H9 (cell line): ENCODE results near the gene CST5. TPM values are rescaled to one million over a fixed set of nuclear protein-coding genes. Genes with fewer than 3 reads are reported as not detected.
A peak's percentile ranks its signal among the peaks of the same experiment; 100 is the strongest.

Experiments
- DNase-seq: peaks from one replicate; pipeline ENCODE4 v3.0.0-alpha.2; 2017
- H2AFZ ChIP-seq: one replicate; pipeline ENCODE4 v1.6.1; 2013; ENCODE audit warnings: mild to moderate bottlenecking, low read length, control low read depth, moderate library complexity
- H2AK5ac ChIP-seq: 2 replicates; pipeline ENCODE4 v1.6.1; 2013; ENCODE audit warnings: low read length, control low read depth, mixed read lengths; ENCODE audit not compliant: insufficient read length
- H2BK120ac ChIP-seq: one replicate; pipeline ENCODE4 v1.6.1; 2013; ENCODE audit warnings: low read depth, mild to moderate bottlenecking, low read length, control low read depth, inconsistent platforms; ENCODE audit not compliant: poor library complexity, severe bottlenecking
- H2BK12ac ChIP-seq: 2 replicates; pipeline ENCODE4 v1.6.1; 2013; ENCODE audit warnings: low read length, control low read depth, mixed read lengths, low read depth; ENCODE audit not compliant: insufficient read length
- H2BK15ac ChIP-seq: 2 replicates; pipeline ENCODE4 v1.6.1; 2013; ENCODE audit warnings: low read depth, low read length, control low read depth
- H2BK20ac ChIP-seq: one replicate; pipeline ENCODE4 v1.6.1; 2013; ENCODE audit warnings: low read depth, mild to moderate bottlenecking, low read length, control low read depth, inconsistent platforms; ENCODE audit not compliant: poor library complexity, severe bottlenecking
- H2BK5ac ChIP-seq: 2 replicates; pipeline ENCODE4 v1.6.1; 2013; ENCODE audit warnings: low read length, control low read depth, mixed read lengths; ENCODE audit not compliant: insufficient read length
- H3K14ac ChIP-seq: 2 replicates; pipeline ENCODE4 v1.6.1; 2013; ENCODE audit warnings: low read length, control low read depth; ENCODE audit not compliant: insufficient read depth
- H3K18ac ChIP-seq: 2 replicates; pipeline ENCODE4 v1.6.1; 2013; ENCODE audit warnings: low read depth, mild to moderate bottlenecking, mixed read lengths, low read length, control low read depth; ENCODE audit not compliant: insufficient read length
- H3K23ac ChIP-seq: 2 replicates; pipeline ENCODE4 v1.6.1; 2013; ENCODE audit warnings: low read length, control low read depth, mixed read lengths, low read depth; ENCODE audit not compliant: insufficient read length
- H3K23me2 ChIP-seq: 2 replicates; pipeline ENCODE4 v1.6.1; 2013; ENCODE audit warnings: low read depth, mild to moderate bottlenecking, mixed read lengths, low read length, control low read depth; ENCODE audit not compliant: insufficient read length, poor library complexity, severe bottlenecking
- H3K27ac ChIP-seq: 2 replicates; pipeline ENCODE4 v1.5.1; 2013; ENCODE audit warnings: low read length, control low read depth, mixed read lengths, low read depth; ENCODE audit not compliant: insufficient read length
- H3K27me3 ChIP-seq: 2 replicates; pipeline ENCODE4 v1.6.1; 2013; ENCODE audit warnings: low read length, control low read depth, inconsistent platforms; ENCODE audit not compliant: insufficient read depth
- H3K4ac ChIP-seq: 2 replicates; pipeline ENCODE4 v1.6.1; 2013; ENCODE audit warnings: low read depth, mild to moderate bottlenecking, control low read depth, inconsistent platforms, low read length, moderate library complexity
- H3K4me1 ChIP-seq: 2 replicates; pipeline ENCODE4 v1.6.1; 2013; ENCODE audit warnings: low read length, control low read depth, inconsistent platforms; ENCODE audit not compliant: insufficient read depth
- H3K4me2 ChIP-seq: 2 replicates; pipeline ENCODE4 v1.6.1; 2013; ENCODE audit warnings: low read length, control low read depth, mixed read lengths; ENCODE audit not compliant: insufficient read length, insufficient read depth
- H3K56ac ChIP-seq: 2 replicates; pipeline ENCODE4 v1.6.1; 2013; ENCODE audit warnings: low read depth, mild to moderate bottlenecking, mixed read lengths, low read length, control low read depth; ENCODE audit not compliant: insufficient read length
- H3K79me1 ChIP-seq: 2 replicates; pipeline ENCODE4 v1.6.1; 2013; ENCODE audit warnings: low read depth, mild to moderate bottlenecking, moderate library complexity, low read length, control low read depth, inconsistent platforms; ENCODE audit not compliant: insufficient read depth, poor library complexity, severe bottlenecking
- H3K79me2 ChIP-seq: 2 replicates; pipeline ENCODE4 v1.6.1; 2013; ENCODE audit warnings: low read length, control low read depth, inconsistent platforms; ENCODE audit not compliant: insufficient read depth
- H3K9ac ChIP-seq: 2 replicates; pipeline ENCODE4 v1.6.1; 2013; ENCODE audit warnings: low read length, control low read depth, mixed read lengths; ENCODE audit not compliant: insufficient read length; ENCODE audit errors: extremely low read depth
- H3K9me3 ChIP-seq: one replicate; pipeline ENCODE4 v1.6.1; 2013; ENCODE audit warnings: low read depth, low read length, inconsistent platforms; ENCODE audit not compliant: control insufficient read depth
- H3T11ph ChIP-seq: one replicate; pipeline ENCODE4 v1.6.1; 2013; ENCODE audit warnings: mild to moderate bottlenecking, low read length, control low read depth, inconsistent platforms
- H4K20me1 ChIP-seq: one replicate; pipeline ENCODE4 v1.6.1; 2013; ENCODE audit not compliant: control insufficient read depth, insufficient read length, insufficient read depth
- H4K5ac ChIP-seq: 2 replicates; pipeline ENCODE4 v1.6.1; 2013; ENCODE audit warnings: low read depth, mild to moderate bottlenecking, mixed read lengths, low read length, control low read depth; ENCODE audit not compliant: insufficient read length
- H4K8ac ChIP-seq: replicated peaks from 2 replicates; pipeline ENCODE4 v1.6.1; 2013; ENCODE audit warnings: low read length, control low read depth, mixed read lengths, low read depth; ENCODE audit not compliant: insufficient read length
- H4K91ac ChIP-seq: 2 replicates; pipeline ENCODE4 v1.6.1; 2013; ENCODE audit warnings: low read depth, mild to moderate bottlenecking, moderate library complexity, mixed read lengths, low read length, control low read depth; ENCODE audit not compliant: insufficient read length
- H3K27ac Mint-ChIP-seq, 3 experiments: 2 replicates in 2 of 3; 3 replicates in 1 of 3; pipeline ENCODE4 v1.8.0; 2020 to 2021; ENCODE audit warnings: mixed read lengths in 3 of 3, mild to moderate bottlenecking in 1 of 3, moderate library complexity in 1 of 3
- H3K27me3 Mint-ChIP-seq: 2 replicates; pipeline ENCODE4 v1.8.0; 2021; ENCODE audit warnings: low read depth, mild to moderate bottlenecking, moderate library complexity, mixed read lengths
- H3K36me3 Mint-ChIP-seq, 3 experiments: 2 replicates in 2 of 3; 3 replicates in 1 of 3; pipeline ENCODE4 v1.8.0; 2020 to 2021; ENCODE audit warnings: low read depth in 3 of 3, mixed read lengths in 3 of 3; ENCODE audit not compliant: insufficient read depth in 1 of 3
- H3K4me1 Mint-ChIP-seq, 2 experiments: 2 replicates each; pipeline ENCODE4 v1.8.0; 2020; ENCODE audit warnings: mixed read lengths in 2 of 2
- H3K4me3 Mint-ChIP-seq, 2 experiments: 2 replicates in 1 of 2; 3 replicates in 1 of 2; pipeline ENCODE4 v1.8.0; 2020 to 2021; ENCODE audit warnings: mild to moderate bottlenecking in 2 of 2, mixed read lengths in 2 of 2, moderate library complexity in 1 of 2
- H3K9me3 Mint-ChIP-seq, 2 experiments: 2 replicates in 1 of 2; 3 replicates in 1 of 2; pipeline ENCODE4 v1.8.0; 2020; ENCODE audit warnings: mild to moderate bottlenecking in 2 of 2, mixed read lengths in 2 of 2, moderate library complexity in 1 of 2
- CTCF ChIP-seq: fragments of 200-600 bp; sonication (generic); conservative IDR thresholded peaks from 3 replicates; pipeline ENCODE4 v1.8.0; 2021; ENCODE audit warnings: antibody characterized with exemption, mild to moderate bottlenecking
- WGBS: extraction: QIAGEN DNeasy Blood & Tissue Kit; methylation state at CpG from one replicate; pipeline ENCODE4 v1.1.7; 2013; ENCODE audit warnings: missing lambda C conversion rate, low lambda C conversion rate, mixed read lengths; ENCODE audit not compliant: insufficient read length; ENCODE audit errors: extremely low coverage; 5-methylcytosine and 5-hydroxymethylcytosine counted together
- total RNA-seq: library from RNA; stranded (reverse); gene quantifications from 2 replicates; pipeline ENCODE4 v1.2.1, GENCODE V29; 2021

CST5 gene
- total RNA-seq, 1 experiment from 2014 or later = not detected

DNA sequence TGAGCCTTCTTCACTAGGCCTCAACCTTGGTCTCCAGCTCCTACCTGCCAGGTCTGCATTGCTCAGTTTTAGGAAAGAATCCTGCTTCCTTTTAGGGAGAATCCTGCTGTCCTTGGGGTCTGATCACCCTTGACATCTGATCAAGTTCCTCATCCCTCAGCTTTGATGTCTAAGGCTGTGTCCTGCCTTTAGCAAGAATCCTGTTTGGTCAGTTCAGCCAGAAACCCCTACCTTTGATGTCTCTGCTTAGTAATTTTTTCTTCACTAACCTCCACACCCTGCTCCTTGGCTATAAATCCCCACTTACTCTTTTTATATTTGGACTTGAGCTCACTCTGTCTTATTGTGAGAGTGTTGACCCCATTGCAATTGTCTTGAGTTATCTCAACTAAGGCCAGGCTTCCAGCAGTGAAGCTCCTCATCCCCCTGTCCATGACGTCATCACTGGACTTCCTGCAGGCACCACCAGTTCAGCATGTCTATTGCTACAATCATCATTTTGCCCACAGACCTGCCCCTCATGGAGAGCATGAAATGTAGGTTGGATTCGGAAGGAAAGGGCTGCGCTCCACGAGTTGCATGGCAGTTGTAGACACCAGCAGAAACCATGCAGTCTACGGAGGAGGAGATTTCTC lies 4.7 kb upstream of the CST5 start:
- Histone ChIP-seq H3K79me1 (no peaks in the 10 kb centered on the region), H2BK20ac (no peak overlapping the region), H2BK120ac (no peak overlapping the region), H4K8ac (no peak overlapping the region), H3K27ac (no peak overlapping the region), H3K4me1 (no peaks in the 10 kb centered on the region), H2AFZ (no peak overlapping the region), H2AK5ac (no peak overlapping the region), H3K27me3 (no peaks in the 10 kb centered on the region), H4K91ac (no peak overlapping the region), H3K4ac (no peak overlapping the region), H3K56ac (no peak overlapping the region), H3K4me2 (no peak overlapping the region), H4K20me1 (no peaks in the 10 kb centered on the region), H3K9me3 (no peaks in the 10 kb centered on the region), H3K23ac (no peak overlapping the region), H2BK12ac (no peak overlapping the region), H3K23me2 (no peaks in the 10 kb centered on the region), H2BK5ac (no peak overlapping the region), H3T11ph (no peak overlapping the region), H3K14ac (no peak overlapping the region), H2BK15ac (no peak overlapping the region), H3K18ac (no peak overlapping the region), H4K5ac (no peak overlapping the region), H3K9ac (no peak overlapping the region), H3K79me2 (no peaks in the 10 kb centered on the region)
- Mint-ChIP-seq H3K4me3 (no peak overlapping the region), H3K36me3 (no peaks in the 10 kb centered on the region), H3K27ac (peak overlapping the region in 2 of 3 experiments; percentile 23 to 58; a peak in 2 of 7 replicates), H3K9me3 (no peaks in the 10 kb centered on the region), H3K4me1 (peaks cover 0 to 3% of the 10 kb centered on the region in 2 experiments; a peak in 2 of 4 replicates), H3K27me3 (peaks cover 4% of the 10 kb centered on the region; the same call in 1 of the 2 replicates)
- no peak for TF ChIP-seq CTCF
- no CpG with 5 or more reads among the region's 5 CpGs for WGBS
- no peak for DNase-seq
